GM18867 (cell line): ENCODE measurements around the gene PSMD1.

Experiments used
- ATAC-seq: cut with Tn5 transposase; IDR thresholded peaks from one replicate; pipeline ENCODE4 v1.9.1; 2021; ENCODE audit warnings: mild to moderate bottlenecking, moderate library complexity; ENCODE audit not compliant: unreplicated experiment

PSMD1 gene

GRCh38 chr2:231034291-231034882, 22.3 kb upstream of the PSMD1 start:
- no peak for ATAC-seq

GRCh38 chr2:231036131-231036530, 20.5 kb upstream of the PSMD1 start:
- no peak for ATAC-seq

- no peak for ATAC-seq
These were observed 20.0 kb upstream of the PSMD1 start for GRCh38 chr2:231036578-231037106.

- no peak for ATAC-seq
These were observed 19.4 kb upstream of the PSMD1 start, which contains the start of gene C2orf72 for GRCh38 chr2:231037202-231037730. TSS of gene C2orf72 (plus strand) at chr2:231037523. CDS start at chr2:231037566, 43 bp downstream.

GRCh38 chr2:231037731-231038482, 18.8 kb upstream of the PSMD1 start:
- no peak for ATAC-seq

GRCh38 chr2:231038483-231039293, 18.0 kb upstream of the PSMD1 start:
- no peak for ATAC-seq

- no peak for ATAC-seq
These were observed 17.4 kb upstream of the PSMD1 start for GRCh38 chr2:231039294-231039664.

- ATAC-seq: no peak
These were observed 16.8 kb upstream of the PSMD1 start for GRCh38 chr2:231039821-231040364.

- no peak for ATAC-seq
These were observed 15.5 kb upstream of the PSMD1 start for GRCh38 chr2:231041061-231041689.

- ATAC-seq: no peak
These were observed 12.9 kb upstream of the PSMD1 start for GRCh38 chr2:231043796-231044195.

GRCh38 chr2:231046916-231047273, 9.8 kb upstream of the PSMD1 start:
- no peak for ATAC-seq

- ATAC-seq: no peak
These were observed 9.3 kb upstream of the PSMD1 start for GRCh38 chr2:231047274-231047922.

- ATAC-seq: no peak
These were observed 8.4 kb upstream of the PSMD1 start for GRCh38 chr2:231047923-231048915.

- ATAC-seq: no peak
These were observed 7.2 kb upstream of the PSMD1 start for GRCh38 chr2:231049286-231050017.

- no peak for ATAC-seq
These were observed 6.4 kb upstream of the PSMD1 start for GRCh38 chr2:231050018-231050901.

- no peak for ATAC-seq
These were observed 5.6 kb upstream of the PSMD1 start for GRCh38 chr2:231051116-231051515.
